HuH-7.5 (cell line): ENCODE measurements around the gene STUM.

Source experiments
- DNase-seq: peaks from one replicate; pipeline ENCODE4 v3.0.0; 2011; ENCODE audit warnings: low spot score

Gene STUM

DNA sequence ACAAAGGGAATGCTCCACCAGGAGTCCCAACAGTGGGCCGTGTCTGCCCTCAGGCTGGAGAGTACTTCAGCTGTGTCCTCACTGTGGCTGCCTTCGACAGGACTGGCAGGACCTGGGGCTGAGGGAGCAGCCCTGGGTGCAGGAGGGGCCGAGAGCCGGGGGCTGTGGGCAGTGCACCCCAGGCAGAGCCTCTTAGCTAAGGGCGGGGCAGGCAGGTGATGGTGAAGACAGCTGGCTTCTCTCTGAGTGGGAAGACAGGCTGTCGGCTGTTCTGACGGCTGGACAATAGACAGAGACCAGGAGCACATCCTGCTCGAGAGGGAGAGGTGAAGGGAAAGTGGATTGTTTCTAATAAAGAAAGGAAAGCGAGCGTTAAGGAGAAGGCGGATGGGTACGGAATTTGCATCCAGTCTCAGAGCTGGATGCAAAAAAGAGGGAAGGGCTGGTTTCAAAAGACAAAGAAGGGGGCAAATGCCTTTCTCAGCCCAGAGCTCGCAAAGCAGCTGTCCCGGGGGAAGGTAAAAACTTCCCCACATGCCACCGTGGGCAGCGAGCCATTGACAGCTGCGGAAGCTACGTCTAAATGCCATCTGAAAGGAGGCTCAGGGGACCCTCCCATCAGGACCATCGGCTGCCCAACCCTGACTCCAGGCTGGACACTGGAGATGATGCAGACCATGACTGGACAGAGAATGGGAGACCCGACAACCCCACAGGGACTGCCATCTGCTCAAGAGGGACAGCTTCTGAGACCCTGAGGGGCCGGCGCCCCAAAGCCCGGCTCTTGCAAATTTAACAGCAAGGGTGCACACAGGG lies 92.0 kb downstream of the STUM start:
- DNase-seq = no peak

DNA sequence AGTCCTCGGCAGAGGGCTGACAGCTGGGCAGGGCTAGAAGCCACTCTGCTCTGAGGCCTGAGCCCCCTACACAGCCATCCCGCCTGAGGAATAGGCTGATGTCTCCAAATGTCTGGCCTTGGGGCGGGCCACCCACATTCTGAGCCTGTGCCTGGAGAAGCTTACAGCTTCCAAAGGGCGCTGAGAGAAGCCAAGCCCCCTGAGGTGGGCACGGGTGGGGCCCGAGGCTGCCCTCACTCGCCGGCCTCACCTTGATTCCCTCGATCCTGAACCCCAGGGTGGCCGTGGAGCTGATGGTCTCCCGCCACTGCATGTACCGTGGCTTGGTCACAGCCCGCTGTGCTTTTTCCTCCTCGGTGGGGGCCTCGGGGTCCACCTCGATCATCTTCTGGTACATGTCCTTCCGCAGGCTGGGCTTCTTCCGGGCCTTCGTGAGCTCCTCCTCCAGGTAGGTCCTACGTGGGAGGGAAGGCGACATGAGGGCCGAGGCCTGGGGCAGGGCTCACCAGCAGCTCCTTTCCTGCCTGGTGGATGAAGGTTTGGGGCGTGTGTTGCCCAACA lies 93.2 kb downstream of the STUM start:
- no peak for DNase-seq

DNA sequence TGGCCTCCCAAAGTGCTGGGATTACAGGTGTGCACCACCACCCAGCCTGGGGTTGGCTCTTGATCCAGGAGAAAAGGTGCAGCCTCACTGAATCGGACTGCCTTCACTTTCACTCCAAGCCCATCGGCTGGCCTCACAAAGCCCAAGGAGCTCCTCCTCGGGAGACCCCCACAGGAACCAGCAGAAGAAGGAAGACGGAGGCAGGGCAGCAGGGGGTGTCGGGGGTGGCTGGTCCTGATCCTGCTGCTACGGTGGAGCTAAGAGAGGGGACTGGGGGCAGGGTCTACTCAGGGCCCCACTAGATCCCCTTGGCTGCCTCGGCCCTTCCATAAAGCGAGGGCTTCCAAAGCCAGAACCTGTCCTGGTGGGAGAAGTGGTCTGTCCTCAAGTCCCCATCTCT lies 93.9 kb downstream of the STUM start:
- no peak for DNase-seq

DNA sequence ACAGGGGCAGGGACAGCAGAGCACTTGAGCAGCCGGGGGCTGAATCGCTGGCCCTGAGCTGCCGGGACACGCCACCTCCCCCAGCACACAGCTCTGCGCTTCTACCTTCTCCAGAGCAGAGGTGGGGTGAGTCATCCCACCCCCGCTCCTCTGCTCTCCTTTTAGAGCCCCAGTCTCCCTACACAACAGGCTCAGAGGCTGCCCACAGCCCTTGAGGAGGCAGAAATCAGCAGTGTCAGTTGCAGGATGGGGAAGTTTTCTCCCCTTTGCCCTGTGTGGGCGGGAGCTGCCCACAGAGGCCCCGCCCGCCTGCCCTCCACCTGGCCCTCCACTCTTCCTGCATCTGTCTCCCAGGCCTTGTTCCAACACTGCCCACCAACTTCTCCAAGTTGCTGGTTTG lies 94.6 kb downstream of the STUM start:
- no peak for DNase-seq

GRCh38 chr1:226643611-226644540 lies 95.3 kb downstream of the STUM start:
- DNase-seq = no peak

DNA sequence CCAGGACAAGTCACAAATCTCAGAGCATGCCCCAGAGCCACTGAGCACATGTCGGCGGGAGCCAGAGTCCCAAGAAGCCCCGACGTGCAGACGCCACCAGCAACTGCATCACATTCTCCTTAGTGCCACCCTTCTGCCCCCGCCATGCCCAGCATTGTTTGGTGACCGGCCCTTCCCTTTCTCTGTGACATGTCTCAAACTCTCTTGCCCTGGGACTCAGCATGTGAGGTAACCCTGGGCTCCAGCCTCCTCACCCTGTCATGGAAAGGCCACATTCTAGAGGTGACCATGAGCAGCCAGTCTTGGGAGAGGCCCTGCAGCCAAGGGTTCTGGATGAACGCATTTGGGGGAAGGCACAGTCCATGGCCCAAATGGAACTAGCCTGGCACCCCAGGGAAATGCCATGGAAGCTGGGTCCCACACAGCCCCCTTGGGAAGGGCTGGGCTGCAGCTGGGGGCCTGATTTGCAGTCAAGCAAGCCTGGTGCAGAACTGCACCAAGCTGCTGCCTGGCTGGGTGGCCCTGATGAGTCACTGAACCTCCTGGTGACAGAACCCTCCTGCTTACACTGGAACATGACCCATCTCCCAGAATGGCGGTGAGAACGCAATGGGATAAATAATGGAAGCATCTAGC lies 96.1 kb downstream of the STUM start:
- DNase-seq = no peak

- no peak for DNase-seq
These were observed 96.9 kb downstream of the STUM start for GRCh38 chr1:226645279-226645976.

- no peak for DNase-seq
These were observed 97.7 kb downstream of the STUM start for GRCh38 chr1:226646026-226646869.

- DNase-seq = no peak
These were observed 98.4 kb downstream of the STUM start for GRCh38 chr1:226646870-226647449.

GRCh38 chr1:226647719-226648118 lies 99.2 kb downstream of the STUM start:
- no peak for DNase-seq

- DNase-seq = no peak
These were observed 99.9 kb downstream of the STUM start for GRCh38 chr1:226648421-226648820.

- DNase-seq = no peak
These were observed 100.7 kb downstream of the STUM start for GRCh38 chr1:226649244-226649643.

GRCh38 chr1:226649780-226650179 lies 101.2 kb downstream of the STUM start:
- DNase-seq = no peak

DNA sequence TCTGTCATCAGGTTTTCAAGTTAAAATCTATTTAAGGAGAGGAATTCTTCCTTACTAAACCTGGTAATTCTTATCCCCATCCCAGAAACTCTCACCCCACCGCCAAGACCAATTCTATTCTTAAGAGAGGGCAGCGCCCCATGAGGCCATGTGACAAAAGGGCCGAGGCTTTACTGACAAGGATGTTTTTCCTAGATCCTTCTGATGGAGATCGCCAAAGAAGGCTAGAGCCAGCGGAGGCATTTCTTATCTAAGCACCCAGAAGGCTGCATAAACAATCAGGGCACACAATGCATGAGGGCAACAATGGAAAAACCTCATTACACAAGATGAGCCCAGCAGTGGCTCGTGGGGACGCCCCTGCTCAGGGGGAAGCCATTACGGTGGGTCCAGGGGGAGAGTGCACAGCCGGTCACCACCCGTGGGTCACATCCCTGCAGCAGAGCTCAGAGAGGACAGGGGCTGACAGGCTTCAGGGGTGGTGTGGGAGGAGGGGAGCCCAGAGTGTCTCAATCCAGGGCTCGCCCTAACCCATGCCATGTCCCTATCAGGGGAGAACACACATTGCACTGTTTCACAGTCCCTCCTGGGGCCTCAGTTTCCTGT lies 101.8 kb downstream of the STUM start:
- no peak for DNase-seq

DNA sequence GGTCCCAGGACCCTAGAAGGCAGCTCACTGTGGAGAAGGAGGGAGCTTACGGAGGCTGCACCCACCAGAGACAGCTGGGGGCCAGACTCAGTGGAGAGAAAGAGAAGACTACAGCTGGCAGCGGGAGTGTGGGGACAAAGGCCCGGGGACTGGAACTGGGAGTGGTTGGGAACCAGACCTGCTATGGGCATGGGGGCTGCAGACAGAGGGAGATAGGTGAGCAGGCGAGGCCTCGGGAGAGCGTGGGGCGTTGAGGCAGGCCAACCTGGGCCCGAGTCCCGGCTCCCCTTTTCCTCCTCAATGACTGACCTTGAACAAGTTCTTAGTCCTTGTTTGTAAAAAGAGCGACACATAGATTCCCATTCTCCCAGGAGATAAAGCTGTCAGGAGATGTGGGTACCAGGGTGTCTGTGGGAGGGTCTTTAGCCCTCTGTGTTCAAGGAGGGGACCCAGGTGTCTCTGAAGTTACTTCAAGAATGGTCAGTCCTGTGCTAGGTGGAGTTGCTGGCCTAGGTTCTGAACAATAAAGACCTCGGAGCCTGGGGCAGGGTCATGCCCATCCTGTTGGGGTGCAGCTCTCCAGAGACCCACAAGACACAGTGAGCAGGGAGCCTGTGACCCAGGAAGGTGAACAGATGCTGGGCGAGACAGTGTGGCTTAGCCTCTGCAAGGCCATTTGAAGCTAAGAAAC lies 102.6 kb downstream of the STUM start:
- no peak for DNase-seq

DNA sequence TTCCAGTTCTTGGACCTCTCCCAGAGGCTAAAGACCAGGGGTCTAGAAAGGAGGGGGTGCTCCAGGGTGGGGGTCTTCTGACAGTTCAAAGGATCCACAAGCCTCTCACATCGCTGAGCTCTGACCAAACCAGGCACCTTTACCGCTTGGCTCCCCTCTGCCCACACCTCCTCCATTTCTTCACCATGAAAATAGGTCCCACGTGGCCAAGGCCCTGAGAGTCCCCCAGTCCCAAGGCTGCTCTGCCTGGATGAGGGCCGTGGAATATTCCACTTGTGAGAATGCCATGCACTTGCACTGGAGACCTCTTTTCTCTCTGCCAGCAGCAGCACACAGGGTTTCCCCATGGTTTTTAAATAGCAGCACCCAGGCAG lies 103.2 kb downstream of the STUM start:
- no peak for DNase-seq

- no peak for DNase-seq
These were observed 104.0 kb downstream of the STUM start for GRCh38 chr1:226652613-226653012.

DNA sequence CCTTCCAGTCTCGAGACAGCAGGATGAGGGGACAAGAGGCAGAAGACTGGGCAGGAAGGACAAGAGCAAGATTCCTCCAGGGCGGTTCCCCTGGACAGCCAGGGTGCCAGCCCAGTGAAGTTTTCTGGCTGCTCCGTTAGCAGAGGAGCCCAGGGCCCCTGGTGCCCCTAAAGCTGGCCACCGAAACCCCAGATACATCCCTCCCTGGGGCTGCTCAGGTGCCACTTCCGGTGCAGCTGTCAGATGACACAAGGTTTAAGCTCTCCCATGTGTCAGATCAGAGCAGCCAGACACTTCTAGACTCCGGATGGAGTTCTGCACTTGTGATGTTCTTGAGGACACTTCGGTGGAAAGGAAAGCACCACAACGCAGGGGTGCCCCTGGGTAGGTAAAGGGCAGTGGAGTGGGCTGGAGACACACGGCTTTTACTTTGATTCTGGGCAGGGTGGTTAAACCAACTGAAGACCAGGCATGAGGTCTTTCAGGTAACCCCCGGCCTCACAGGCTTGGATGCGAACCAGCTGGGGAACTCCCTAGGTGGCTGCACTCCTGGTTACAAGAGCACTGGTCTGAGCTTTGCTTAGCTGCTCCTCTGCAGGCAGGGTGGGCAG lies 104.9 kb downstream of the STUM start:
- DNase-seq = no peak
